Kidney (tissue), 14 donors: ENCODE data around the gene FN1. TPM values are rescaled to one million over a fixed set of nuclear protein-coding genes. Genes with fewer than 3 reads are reported as not detected.
A peak's percentile ranks its signal among the peaks of the same experiment; 100 is the strongest.

ENCODE experiments used
- DNase-seq, 5 donors: peaks; one replicate each; pipeline ENCODE4 v3.0.0-alpha.2; 2013 to 2020
- FAIRE-seq: peaks from 2 replicates; lab custom pipeline; 2012; peaks lifted over from hg19 to GRCh38; lab: Jason Lieb, UNC
- H3K27ac ChIP-seq, 2 donors: one replicate each; pipeline ENCODE4 v1.7.0; 2013; ENCODE audit warnings: low read depth in 2 of 2, low read length in 2 of 2, inconsistent platforms in 1 of 2
- H3K27me3 ChIP-seq: one replicate; pipeline ENCODE4 v1.7.1; 2013; ENCODE audit warnings: low read length, inconsistent platforms; ENCODE audit not compliant: control insufficient read depth, insufficient read depth
- H3K36me3 ChIP-seq, 3 donors: one replicate each; pipeline versions ENCODE4 v1.7.0 to v1.7.1; 2013; ENCODE audit warnings: low read length in 3 of 3, control low read depth in 1 of 3, inconsistent platforms in 1 of 3; ENCODE audit not compliant: insufficient read depth in 3 of 3, control insufficient read depth in 2 of 3
- H3K4me1 ChIP-seq, 3 donors: one replicate each; pipeline versions ENCODE4 v1.7.0 to v1.7.1; 2013; ENCODE audit warnings: low read length in 3 of 3, inconsistent platforms in 1 of 3, low read depth in 1 of 3; ENCODE audit not compliant: control insufficient read depth in 2 of 3, insufficient read depth in 2 of 3
- H3K4me3 ChIP-seq, 3 donors: one replicate each; pipeline versions ENCODE4 v1.7.0 to v1.8.1; 2013; ENCODE audit warnings: low read length in 3 of 3, control low read depth in 1 of 3, inconsistent platforms in 1 of 3
- H3K9ac ChIP-seq, 3 donors: one replicate each; pipeline versions ENCODE4 v1.7.0 to v1.7.1; 2013; ENCODE audit warnings: low read length in 3 of 3, control low read depth in 1 of 3, inconsistent platforms in 1 of 3
- H3K9me3 ChIP-seq, 3 donors: one replicate each; pipeline versions ENCODE4 v1.7.0 to v1.7.1; 2013; ENCODE audit warnings: low read length in 3 of 3, control low read depth in 1 of 3, inconsistent platforms in 1 of 3; ENCODE audit not compliant: control insufficient read depth in 2 of 3, insufficient read depth in 1 of 3
- intact Hi-C: fragments of 100-400 bp; cut with DNase I; formaldehyde crosslinking; loops from one replicate; pipeline ENCODE4 v1.11.1; 2022
- polyA plus RNA-seq: library from polyadenylated mRNA; stranded (reverse); fragments of 350-450 nt; fragmentation: Illumina TruSeq; extraction: RNeasy Lipid Tissue Mini Kit (QIAGEN cat#74804); gene quantifications from one replicate; pipeline ENCODE4 v1.2.3, GENCODE V29; 2014; ENCODE audit warnings: low read depth, low replicate concordance; ENCODE audit not compliant: insufficient read depth
- total RNA-seq: library from RNA; stranded (reverse); fragmentation: NEBNext Ultra II Directional; extraction: Animal tissue kit (Norgen Biotek cat#: 25700); gene quantifications from one replicate; pipeline ENCODE4 v1.2.1, GENCODE V29; 2021
- TF ChIP-seq, protein P1 (sequence below): IDR thresholded peaks from 3 replicates; pipeline ENCODE4 v1.5.1; 2012; ENCODE audit warnings: mild to moderate bottlenecking, moderate library complexity, borderline replicate concordance; ENCODE audit not compliant: insufficient read depth; ENCODE audit errors: extremely low read depth
- donor health status: control.
- donor health status: control.
- donor health status: control.
- donor health status: control.
- donor health status: control.
- donor health status: DM: yes; HTN: yes; CAD: no.
- donor health status: Normal renal cell carcinoma (clear cell type).

Gene FN1
- total and polyA plus RNA-seq, 2 donors from 2014 or later: 92.1 to 289 TPM

DNA sequence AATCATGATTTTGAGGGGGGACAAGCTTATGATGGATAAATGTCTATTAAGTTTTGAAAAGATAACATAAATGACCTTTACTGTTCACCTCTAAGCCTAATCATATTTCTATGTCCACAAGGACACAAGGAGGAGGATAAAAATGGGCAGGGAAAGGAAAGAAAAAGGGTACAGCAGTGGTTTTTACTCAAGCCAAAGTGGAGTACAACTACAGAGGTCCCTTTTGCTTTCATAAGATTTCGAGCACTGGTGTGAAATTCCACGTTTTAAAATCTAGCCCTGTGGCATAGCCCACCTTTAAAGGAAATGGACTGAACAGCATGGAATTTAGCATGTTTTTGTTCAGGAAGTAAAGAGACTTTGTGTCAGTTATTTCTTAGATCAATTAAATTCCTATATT is 19.2 kb downstream of the FN1 start:
- H3K27me3 ChIP-seq: no peaks in the 10 kb centered on the region
- no peak for DNase-seq
- H3K9ac ChIP-seq: no peak overlapping the region
- H3K9me3 ChIP-seq: no peaks in the 10 kb centered on the region
- no peak overlapping the region for H3K4me3 ChIP-seq
- H3K4me1 ChIP-seq: no peaks in the 10 kb centered on the region
- H3K27ac ChIP-seq: no peak overlapping the region
- no peaks in the 10 kb centered on the region for H3K36me3 ChIP-seq
- intact Hi-C loops: no loop called here
- TF ChIP-seq, protein P1, sequence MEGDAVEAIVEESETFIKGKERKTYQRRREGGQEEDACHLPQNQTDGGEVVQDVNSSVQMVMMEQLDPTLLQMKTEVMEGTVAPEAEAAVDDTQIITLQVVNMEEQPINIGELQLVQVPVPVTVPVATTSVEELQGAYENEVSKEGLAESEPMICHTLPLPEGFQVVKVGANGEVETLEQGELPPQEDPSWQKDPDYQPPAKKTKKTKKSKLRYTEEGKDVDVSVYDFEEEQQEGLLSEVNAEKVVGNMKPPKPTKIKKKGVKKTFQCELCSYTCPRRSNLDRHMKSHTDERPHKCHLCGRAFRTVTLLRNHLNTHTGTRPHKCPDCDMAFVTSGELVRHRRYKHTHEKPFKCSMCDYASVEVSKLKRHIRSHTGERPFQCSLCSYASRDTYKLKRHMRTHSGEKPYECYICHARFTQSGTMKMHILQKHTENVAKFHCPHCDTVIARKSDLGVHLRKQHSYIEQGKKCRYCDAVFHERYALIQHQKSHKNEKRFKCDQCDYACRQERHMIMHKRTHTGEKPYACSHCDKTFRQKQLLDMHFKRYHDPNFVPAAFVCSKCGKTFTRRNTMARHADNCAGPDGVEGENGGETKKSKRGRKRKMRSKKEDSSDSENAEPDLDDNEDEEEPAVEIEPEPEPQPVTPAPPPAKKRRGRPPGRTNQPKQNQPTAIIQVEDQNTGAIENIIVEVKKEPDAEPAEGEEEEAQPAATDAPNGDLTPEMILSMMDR: no peak
- FAIRE-seq: no peak

DNA sequence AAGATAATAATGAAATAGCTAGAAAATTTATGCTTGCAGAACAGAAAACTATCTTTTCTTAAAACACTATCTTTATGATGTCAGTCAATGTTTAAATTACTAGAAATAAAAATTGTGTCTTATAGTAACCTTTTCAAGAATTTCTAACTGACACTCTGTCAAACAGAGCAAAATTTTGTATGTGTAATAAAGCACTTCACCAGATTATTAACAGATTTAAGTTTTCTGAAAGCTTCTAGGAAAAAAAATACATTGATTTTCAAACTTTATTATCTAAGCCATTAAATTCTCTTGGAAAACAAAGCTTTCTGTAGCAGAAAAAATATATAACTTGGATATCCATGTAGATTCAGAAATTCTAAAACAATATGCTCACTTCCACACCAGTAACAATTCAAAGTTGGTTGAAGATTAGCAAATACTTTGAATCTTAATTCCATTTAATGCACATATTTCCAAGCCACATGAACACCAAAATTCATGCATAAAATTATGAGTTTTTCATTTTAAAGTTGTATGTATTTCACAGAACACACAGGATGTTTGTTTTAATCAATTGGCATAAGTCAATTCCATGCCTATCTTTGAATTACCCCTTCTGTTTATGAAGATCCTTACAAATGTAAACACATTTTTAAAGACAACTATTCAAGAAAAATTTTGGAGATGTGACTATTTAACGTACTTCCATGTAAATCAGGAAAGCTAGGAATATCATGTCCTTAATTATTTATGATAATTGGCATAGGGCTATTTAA is 19.9 kb downstream of the FN1 start:
- intact Hi-C loops: no loop called here
- no peak for FAIRE-seq

DNA sequence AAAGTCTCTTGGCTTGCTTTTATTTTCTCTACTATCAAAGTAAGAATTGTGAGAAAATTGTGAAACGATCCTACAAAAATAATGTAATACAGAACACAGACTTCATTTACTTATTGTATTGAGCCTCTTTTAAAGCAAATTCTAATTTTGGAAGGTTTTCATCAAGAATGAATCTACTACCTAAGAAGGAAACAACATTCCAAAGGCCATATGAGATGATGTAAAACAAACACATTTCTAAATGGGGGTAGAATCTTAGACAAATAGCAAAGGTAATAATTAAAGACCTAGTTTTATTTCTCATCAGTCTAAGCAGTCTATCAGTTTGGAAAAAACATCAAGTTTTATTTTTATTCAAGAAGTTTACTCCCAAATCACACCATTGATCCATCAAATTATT is 20.6 kb downstream of the FN1 start:
- DNase-seq (no peak), FAIRE-seq (peak; percentile 62)
- Histone ChIP-seq H3K9me3 (no peaks in the 10 kb centered on the region), H3K9ac (no peak overlapping the region), H3K4me1 (no peaks in the 10 kb centered on the region), H3K27ac (no peak overlapping the region), H3K27me3 (no peaks in the 10 kb centered on the region), H3K4me3 (no peak overlapping the region), H3K36me3 (no peaks in the 10 kb centered on the region)
- intact Hi-C loops: no loop called here
- TF ChIP-seq, protein P1: no peak

More for the DNA sequence above, 19.9 kb downstream of the FN1 start:
- Histone ChIP-seq H3K9ac (no peak overlapping the region), H3K9me3 (no peaks in the 10 kb centered on the region), H3K36me3 (no peaks in the 10 kb centered on the region), H3K4me3 (no peak overlapping the region), H3K4me1 (no peaks in the 10 kb centered on the region), H3K27ac (no peak overlapping the region), H3K27me3 (no peaks in the 10 kb centered on the region)
- DNase-seq: no peak
- TF ChIP-seq, protein P1: no peak

DNA sequence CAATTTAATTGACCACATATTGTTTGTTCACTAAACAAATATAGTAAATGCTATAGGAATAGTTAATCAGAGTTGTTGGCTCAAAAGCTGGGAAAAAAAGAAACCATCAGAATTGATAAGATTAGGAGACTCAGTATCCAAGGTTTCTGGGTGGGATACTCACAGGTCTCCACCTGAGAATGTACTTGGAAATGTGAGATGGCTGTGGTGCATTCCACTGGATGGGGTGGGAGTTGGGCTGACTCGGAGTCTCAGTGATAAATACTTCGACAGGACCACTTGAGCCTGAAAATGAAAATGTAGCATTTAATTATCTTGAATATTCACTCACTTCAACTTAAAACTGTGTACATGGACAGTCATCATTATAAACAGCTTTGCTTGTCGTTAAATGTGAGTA is 21.2 kb downstream of the FN1 start:
- TF ChIP-seq, protein P1: no peak
- H3K27me3 ChIP-seq: no peaks in the 10 kb centered on the region
- H3K27ac ChIP-seq: no peak overlapping the region
- H3K9me3 ChIP-seq: no peaks in the 10 kb centered on the region
- intact Hi-C loops: no loop called here
- no peak for FAIRE-seq
- DNase-seq: no peak
- no peak overlapping the region for H3K4me3 ChIP-seq
- no peaks in the 10 kb centered on the region for H3K4me1 ChIP-seq
- H3K9ac ChIP-seq: no peak overlapping the region
- H3K36me3 ChIP-seq: no peaks in the 10 kb centered on the region
